HG02938 (cell line): ENCODE measurements around the gene PDE7B.

Experiments used
- ATAC-seq: cut with Tn5 transposase; IDR thresholded peaks from one replicate; pipeline ENCODE4 v1.9.1; 2021; ENCODE audit warnings: mild to moderate bottlenecking, moderate library complexity; ENCODE audit not compliant: unreplicated experiment

PDE7B gene

GRCh38 chr6:135884136-135884535, 32.6 kb downstream of the PDE7B start:
- ATAC-seq = no peak

- ATAC-seq = no peak
These were observed 35.6 kb downstream of the PDE7B start for GRCh38 chr6:135887069-135887468.

GRCh38 chr6:135888818-135889217, 37.3 kb downstream of the PDE7B start:
- no peak for ATAC-seq

- ATAC-seq = no peak
These were observed 39.4 kb downstream of the PDE7B start for GRCh38 chr6:135890876-135891275.

- ATAC-seq = no peak
These were observed 40.2 kb downstream of the PDE7B start for GRCh38 chr6:135891710-135892109.

- no peak for ATAC-seq
These were observed 43.9 kb downstream of the PDE7B start for GRCh38 chr6:135895231-135895911.

GRCh38 chr6:135897087-135897486, 45.6 kb downstream of the PDE7B start:
- ATAC-seq = no peak

GRCh38 chr6:135901774-135902524, 50.4 kb downstream of the PDE7B start:
- ATAC-seq = no peak

GRCh38 chr6:135902756-135903331, 51.3 kb downstream of the PDE7B start:
- ATAC-seq = no peak

GRCh38 chr6:135904666-135905065, 53.2 kb downstream of the PDE7B start:
- no peak for ATAC-seq

GRCh38 chr6:135905604-135906300, 54.3 kb downstream of the PDE7B start:
- ATAC-seq = no peak

GRCh38 chr6:135906542-135906941, 55.0 kb downstream of the PDE7B start:
- ATAC-seq = no peak

GRCh38 chr6:135906972-135907465, 55.5 kb downstream of the PDE7B start:
- ATAC-seq = no peak

- ATAC-seq = peak; percentile 91
These were observed 58.4 kb downstream of the PDE7B start for GRCh38 chr6:135909737-135910387.

GRCh38 chr6:135910790-135911618, 59.5 kb downstream of the PDE7B start:
- ATAC-seq = no peak

GRCh38 chr6:135913785-135914184, 62.3 kb downstream of the PDE7B start:
- ATAC-seq = no peak

- no peak for ATAC-seq
These were observed 67.5 kb downstream of the PDE7B start for GRCh38 chr6:135919026-135919425.

GRCh38 chr6:135920689-135921088, 69.2 kb downstream of the PDE7B start:
- no peak for ATAC-seq

GRCh38 chr6:135921188-135921587, 69.7 kb downstream of the PDE7B start:
- ATAC-seq = no peak

GRCh38 chr6:135922174-135922573, 70.7 kb downstream of the PDE7B start:
- ATAC-seq = no peak
